Mucosa of descending colon (tissue), 3 donors: ENCODE measurements around the gene TCF4. TPM values are rescaled to one million over a fixed set of nuclear protein-coding genes. Genes with fewer than 3 reads are reported as not detected.
A peak's percentile ranks its signal among the peaks of the same experiment; 100 is the strongest.

ENCODE experiments used
- ATAC-seq: fragments of 200-7000 bp; cut with Tn5 transposase; one replicate; pipeline ENCODE4 v1.9.1; 2020; ENCODE audit warnings: mild to moderate bottlenecking, moderate library complexity
- DNase-seq, 3 donors: peaks; one replicate each; pipeline ENCODE4 v3.0.0-alpha.2; 2020
- H3K36me3 ChIP-seq: fragments of 200-600 bp; one replicate; pipeline ENCODE4 v1.8.0; 2021; ENCODE audit warnings: low read depth, mild to moderate bottlenecking
- H3K4me1 ChIP-seq: fragments of 200-600 bp; one replicate; pipeline ENCODE4 v1.8.0; 2021; ENCODE audit warnings: low read depth, mild to moderate bottlenecking
- H3K4me3 ChIP-seq: fragments of 200-600 bp; one replicate; pipeline ENCODE4 v1.8.0; 2021; ENCODE audit warnings: mild to moderate bottlenecking
- H3K9me3 ChIP-seq: fragments of 200-600 bp; one replicate; pipeline ENCODE4 v1.8.0; 2021; ENCODE audit warnings: mild to moderate bottlenecking
- CTCF ChIP-seq: fragments of 200-600 bp; IDR thresholded peaks from one replicate; pipeline ENCODE4 v1.8.0; 2022; ENCODE audit warnings: antibody characterized with exemption, mild to moderate bottlenecking
- intact Hi-C, 2 donors: fragments of 100-400 bp; cut with DNase I in 1 of 2; cut with micrococcal nuclease in 1 of 2; formaldehyde crosslinking; loops; one replicate each; pipeline versions ENCODE4 v1.11.0 to v1.11.1; 2022; cut with DNase I, micrococcal nuclease
- total RNA-seq, 3 donors: library from RNA; stranded (reverse); fragmentation: NEBNext Ultra II Directional in 2 of 3; extraction: Animal tissue kit (Norgen Biotek cat#: 25700) in 2 of 3; gene quantifications; one replicate each; pipeline versions ENCODE4 v1.2.1 to v1.2.4, GENCODE V29; 2021 to 2023
- donor health status: DM: no; HTN: no; CAD: no; lungs with moderate emphysema.
- donor health status: DM: no; HTN: no; CAD: no.
- donor health status: DM: no; HTN: yes; CAD: no.

Gene TCF4
- total RNA-seq, 3 donors from 2014 or later = 20.7 to 88.2 (median 24.6) TPM

GRCh38 chr18:55427951-55428350 is 160.0 kb downstream of the TCF4 start:
- no peak for DNase-seq
- no peak for TF ChIP-seq CTCF
- H3K4me3 ChIP-seq = no peak overlapping the region
- no peaks in the 10 kb centered on the region for H3K9me3 ChIP-seq
- H3K4me1 ChIP-seq = no peaks in the 10 kb centered on the region
- ATAC-seq = no peak
- intact Hi-C loops = loop anchor here (10.0 kb wide), 1 partner anchor 157 kb away; the partner anchor contains the start of gene TCF4 (in 2 of the 2)
- H3K36me3 ChIP-seq = no peaks in the 10 kb centered on the region

DNA sequence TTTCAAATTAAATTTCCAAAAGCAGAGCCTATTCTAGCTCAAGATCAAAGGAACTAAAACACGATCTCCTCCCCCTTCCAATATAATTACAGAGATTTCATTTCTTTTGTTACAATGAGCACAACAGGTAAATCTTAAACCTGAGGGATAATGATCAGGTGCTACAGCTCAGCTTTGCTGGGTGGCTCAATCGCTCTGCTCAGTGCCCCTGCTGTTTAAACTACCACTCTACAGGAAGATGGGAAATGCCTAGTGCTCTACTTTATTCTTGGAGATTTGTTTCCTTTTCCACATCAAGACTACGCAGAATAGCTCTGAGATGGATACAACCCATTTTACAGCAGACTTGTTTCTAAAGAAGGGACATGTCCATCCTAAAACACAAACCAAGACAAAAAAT is 162.3 kb downstream of the TCF4 start:
- H3K4me1 ChIP-seq = no peaks in the 10 kb centered on the region
- TF ChIP-seq CTCF = no peak
- peaks cover 5% of the 10 kb centered on the region for H3K36me3 ChIP-seq
- intact Hi-C loops = loop anchor here (10.0 kb wide), 1 partner anchor 159 kb away; the partner anchor contains the start of gene TCF4 (in 2 of the 2)
- no peak for DNase-seq
- no peak for ATAC-seq
- H3K9me3 ChIP-seq = no peaks in the 10 kb centered on the region
- H3K4me3 ChIP-seq = no peak overlapping the region

GRCh38 chr18:55422456-55423180 is 165.4 kb downstream of the TCF4 start:
- ATAC-seq = no peak
- H3K9me3 ChIP-seq = no peaks in the 10 kb centered on the region
- intact Hi-C loops = loop anchor here (10.0 kb wide), 1 partner anchor 162 kb away; the partner anchor contains the start of gene TCF4 (in 2 of the 2)

GRCh38 chr18:55421615-55422419 is 166.2 kb downstream of the TCF4 start:
- Histone ChIP-seq H3K4me1 (no peaks in the 10 kb centered on the region), H3K9me3 (no peaks in the 10 kb centered on the region), H3K4me3 (no peak overlapping the region), H3K36me3 (peaks cover 5% of the 10 kb centered on the region)
- ATAC-seq (no peak), DNase-seq (no peak)
- intact Hi-C loops = loop anchor here (10.0 kb wide), 1 partner anchor 163 kb away; the partner anchor contains the start of gene TCF4 (in 2 of the 2)
- no peak for TF ChIP-seq CTCF

More at GRCh38 chr18:55422456-55423180, 165.4 kb downstream of the TCF4 start:
- DNase-seq = peak in 2 of 3 donors; percentile 28 to 40
- H3K4me3 ChIP-seq = no peak overlapping the region
- no peak for TF ChIP-seq CTCF
- peaks cover 5% of the 10 kb centered on the region for H3K36me3 ChIP-seq
- H3K4me1 ChIP-seq = no peaks in the 10 kb centered on the region

- ATAC-seq (no peak), DNase-seq (no peak)
- Histone ChIP-seq H3K4me3 (no peak overlapping the region), H3K9me3 (no peaks in the 10 kb centered on the region), H3K4me1 (no peaks in the 10 kb centered on the region), H3K36me3 (peaks cover 5% of the 10 kb centered on the region)
- intact Hi-C loops = loop anchor here (10.0 kb wide), 1 partner anchor 164 kb away; the partner anchor contains the start of gene TCF4 (in 2 of the 2)
- no peak for TF ChIP-seq CTCF
Observed at GRCh38 chr18:55421308-55421614, 166.7 kb downstream of the TCF4 start.
